Measurements from ENCODE around the gene TMEM41B.

DNA sequence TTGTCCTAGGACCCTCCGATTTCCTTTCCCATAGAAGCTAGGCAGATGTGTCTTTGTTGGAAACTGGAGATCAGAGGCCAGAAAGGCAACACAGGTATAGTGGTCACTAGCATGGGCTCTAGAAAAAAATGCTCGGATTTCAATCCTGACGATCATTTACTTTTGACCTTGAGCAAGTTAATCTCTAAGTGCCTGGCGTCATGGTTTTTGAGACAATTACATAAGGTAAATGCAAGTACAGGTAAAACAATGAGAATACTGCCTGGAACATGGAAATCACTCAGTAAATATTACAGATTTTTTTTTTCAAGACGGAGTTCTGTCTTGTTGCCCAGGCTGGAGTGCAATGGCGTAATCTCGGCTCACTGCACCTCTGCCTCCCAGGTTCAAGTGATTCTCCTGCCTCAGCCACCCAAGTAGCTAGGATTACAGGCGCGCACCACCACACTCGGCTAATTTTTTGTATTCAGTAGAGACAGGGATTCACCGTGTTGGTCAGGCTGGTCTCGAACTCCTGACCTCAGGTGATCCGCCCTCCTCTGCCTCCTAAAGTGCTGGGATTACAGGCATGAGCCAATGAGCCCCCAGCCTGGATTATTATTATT, 48.2 kb downstream of the TMEM41B start:
- TF ChIP-seq POLR2A (IDR thresholded peaks at IDR 0.05; ENCODE audit: low read depth, low read length) (no peak), MAFK (IDR thresholded peaks at IDR 0.05; ENCODE audit: low read depth, low read length) (no peak), SMC3 (IDR thresholded peaks at IDR 0.05; ENCODE audit: low read depth, low read length) (no peak), RCOR1 (IDR thresholded peaks at IDR 0.05; ENCODE audit: insufficient replicate concordance, low read length) (no peak), RAD21 (IDR thresholded peaks at IDR 0.05; ENCODE audit: low read length) (no peak), CEBPB (IDR thresholded peaks at IDR 0.05; ENCODE audit: low read depth, low read length) (no peak), MAZ (IDR thresholded peaks at IDR 0.05; ENCODE audit: borderline replicate concordance, low read depth, low read length) (no peak), RFX5 (IDR thresholded peaks at IDR 0.05; ENCODE audit: low read depth, low read length) (no peak), MXI1 (IDR thresholded peaks at IDR 0.05; ENCODE audit: borderline replicate concordance, low read depth, low read length) (no peak), CHD1 (IDR thresholded peaks at IDR 0.05; ENCODE audit: low read depth, low read length) (no peak), FOS (IDR thresholded peaks at IDR 0.05; ENCODE audit: low read depth, low read length) (no peak)
- TF ChIP-seq, protein P1, sequence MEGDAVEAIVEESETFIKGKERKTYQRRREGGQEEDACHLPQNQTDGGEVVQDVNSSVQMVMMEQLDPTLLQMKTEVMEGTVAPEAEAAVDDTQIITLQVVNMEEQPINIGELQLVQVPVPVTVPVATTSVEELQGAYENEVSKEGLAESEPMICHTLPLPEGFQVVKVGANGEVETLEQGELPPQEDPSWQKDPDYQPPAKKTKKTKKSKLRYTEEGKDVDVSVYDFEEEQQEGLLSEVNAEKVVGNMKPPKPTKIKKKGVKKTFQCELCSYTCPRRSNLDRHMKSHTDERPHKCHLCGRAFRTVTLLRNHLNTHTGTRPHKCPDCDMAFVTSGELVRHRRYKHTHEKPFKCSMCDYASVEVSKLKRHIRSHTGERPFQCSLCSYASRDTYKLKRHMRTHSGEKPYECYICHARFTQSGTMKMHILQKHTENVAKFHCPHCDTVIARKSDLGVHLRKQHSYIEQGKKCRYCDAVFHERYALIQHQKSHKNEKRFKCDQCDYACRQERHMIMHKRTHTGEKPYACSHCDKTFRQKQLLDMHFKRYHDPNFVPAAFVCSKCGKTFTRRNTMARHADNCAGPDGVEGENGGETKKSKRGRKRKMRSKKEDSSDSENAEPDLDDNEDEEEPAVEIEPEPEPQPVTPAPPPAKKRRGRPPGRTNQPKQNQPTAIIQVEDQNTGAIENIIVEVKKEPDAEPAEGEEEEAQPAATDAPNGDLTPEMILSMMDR (conservative IDR thresholded peaks at IDR 0.05; ENCODE audit: low read depth, low read length): no peak
- TF ChIP-seq, protein P2, sequence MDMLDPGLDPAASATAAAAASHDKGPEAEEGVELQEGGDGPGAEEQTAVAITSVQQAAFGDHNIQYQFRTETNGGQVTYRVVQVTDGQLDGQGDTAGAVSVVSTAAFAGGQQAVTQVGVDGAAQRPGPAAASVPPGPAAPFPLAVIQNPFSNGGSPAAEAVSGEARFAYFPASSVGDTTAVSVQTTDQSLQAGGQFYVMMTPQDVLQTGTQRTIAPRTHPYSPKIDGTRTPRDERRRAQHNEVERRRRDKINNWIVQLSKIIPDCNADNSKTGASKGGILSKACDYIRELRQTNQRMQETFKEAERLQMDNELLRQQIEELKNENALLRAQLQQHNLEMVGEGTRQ (IDR thresholded peaks at IDR 0.05; ENCODE audit: low read depth, low read length): no peak
